ENCODE data around the gene KRT8.
"Not testable (repeated sequence)": the region's sequence is repeated elsewhere in the genome, so short reads cannot be mapped to it uniquely, and the experiment has no call there.

KRT8 gene

GRCh38 chr12:52901715-52902541 is 2.9 kb downstream of the KRT8 start:
- DNase-seq (ENCODE audit: low read depth) = no peak

DNA sequence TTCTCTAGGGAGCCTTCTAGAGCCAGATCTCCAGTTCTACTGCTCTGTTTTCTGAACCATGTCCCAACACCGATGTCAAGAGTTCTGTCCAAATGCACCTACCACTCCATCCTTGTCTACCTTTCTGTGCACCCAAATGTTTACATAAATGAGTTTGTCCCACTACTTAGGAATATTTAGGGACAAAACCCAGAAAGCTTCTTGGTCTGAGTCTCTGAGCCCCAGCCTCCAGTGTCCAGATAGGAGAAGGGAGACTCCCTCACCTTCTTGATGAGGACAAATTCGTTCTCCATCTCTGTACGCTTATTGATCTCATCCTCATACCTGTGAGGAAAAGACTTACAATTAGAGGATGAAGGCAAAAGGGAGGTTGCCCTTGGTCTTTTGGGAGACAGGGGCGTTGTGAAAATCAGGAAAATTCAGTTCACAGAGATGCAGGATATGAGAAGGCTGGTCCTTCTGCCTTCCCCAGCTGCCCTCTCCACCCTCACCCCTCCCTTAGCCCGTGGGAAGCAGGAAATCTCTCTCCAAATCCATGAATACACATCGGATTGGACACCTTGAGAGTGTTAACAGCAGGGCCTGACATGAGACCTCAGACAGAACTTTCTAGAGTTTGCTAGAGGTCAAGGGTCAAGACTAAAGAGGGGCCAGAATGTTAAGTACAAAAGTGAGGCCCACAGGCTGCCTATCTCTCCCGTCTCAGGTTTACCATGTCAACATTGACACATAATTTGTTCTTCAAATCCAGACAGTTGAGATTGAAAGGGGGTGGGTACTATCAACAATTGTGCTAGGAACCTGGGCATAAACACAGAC is 3.8 kb downstream of the KRT8 start:
- no peak for DNase-seq (ENCODE audit: low read depth)

- DNase-seq (ENCODE audit: low read depth) = no peak
These were observed 4.5 kb downstream of the KRT8 start for GRCh38 chr12:52900166-52900895.

DNA sequence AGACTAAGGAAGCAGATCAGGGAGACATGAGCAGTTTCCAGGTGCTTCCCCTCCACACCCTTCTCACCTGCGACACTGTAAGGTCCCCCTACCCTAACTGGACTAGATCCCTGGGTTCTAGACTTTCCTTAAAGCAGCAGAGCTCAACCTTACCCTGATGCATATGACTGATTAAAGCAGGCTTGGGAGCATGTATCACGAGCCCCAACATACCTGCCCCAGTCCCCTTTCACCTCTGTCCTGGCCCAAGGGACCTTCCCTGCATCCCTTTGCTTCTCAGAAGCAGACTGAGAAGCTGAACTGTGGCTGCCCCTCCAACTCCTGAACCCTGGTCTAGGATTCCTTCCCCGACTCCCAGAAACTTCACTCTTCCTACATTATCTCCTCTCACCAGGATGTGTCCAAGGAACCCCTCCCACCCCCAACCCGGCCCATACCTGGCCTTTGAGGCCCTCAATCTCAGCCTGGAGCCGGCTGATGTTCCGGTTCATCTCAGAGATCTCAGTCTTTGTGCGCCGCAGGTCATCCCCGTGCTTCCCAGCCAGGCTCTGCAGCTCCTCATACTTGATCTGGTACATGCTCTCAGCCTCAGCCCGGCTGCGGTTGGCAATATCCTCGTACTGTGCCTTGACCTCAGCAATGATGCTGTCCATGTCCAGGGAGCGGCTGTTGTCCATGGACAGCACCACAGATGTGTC is 5.4 kb downstream of the KRT8 start:
- no peak for DNase-seq (ENCODE audit: low read depth)

DNA sequence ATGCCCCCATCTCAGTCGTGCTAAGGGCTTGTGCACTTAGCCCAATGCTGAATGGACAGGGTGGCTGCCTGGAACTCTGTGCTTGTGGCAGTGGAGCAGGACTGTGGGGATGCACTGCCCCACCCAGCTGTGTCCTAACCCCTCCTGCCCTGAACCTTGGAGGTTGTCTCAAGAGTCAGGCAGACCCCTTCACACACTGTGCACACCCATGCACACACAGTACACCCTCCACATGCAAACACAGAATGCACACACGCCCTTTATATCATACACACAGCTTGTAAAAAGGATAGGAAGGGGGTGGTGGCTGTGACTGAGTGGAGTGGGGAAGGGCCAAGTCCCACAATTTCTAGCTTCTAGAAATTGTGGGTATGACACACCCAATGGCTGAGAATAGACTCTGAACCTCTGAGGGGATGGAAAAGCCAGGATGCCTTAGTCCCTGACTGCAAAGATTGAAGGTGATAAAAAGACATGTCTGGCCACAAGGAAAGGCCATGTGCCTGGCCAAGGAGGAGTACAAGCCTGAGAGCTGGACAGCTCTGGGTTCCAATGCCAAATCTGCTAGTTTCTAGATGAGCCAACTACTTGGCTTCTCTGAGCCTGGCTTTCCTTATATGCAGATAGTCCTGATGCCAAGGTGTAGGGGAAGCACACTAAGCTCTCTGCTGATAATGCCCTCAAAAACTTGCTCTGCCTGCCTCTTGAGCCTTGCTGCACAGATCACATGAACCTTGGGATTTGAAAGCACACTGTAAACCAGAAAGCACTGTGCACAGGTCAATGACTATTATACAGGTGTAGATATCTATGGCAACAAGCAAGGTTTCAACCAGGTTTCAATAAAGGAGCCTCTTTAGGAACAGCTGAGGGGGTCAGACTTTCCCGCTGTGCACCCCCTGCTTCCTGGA is 8.4 kb downstream of the KRT8 start:
- no peak for DNase-seq (ENCODE audit: low read depth)

GRCh38 chr12:52895726-52896189 is 9.1 kb downstream of the KRT8 start:
- DNase-seq (ENCODE audit: low read depth) = no peak

DNA sequence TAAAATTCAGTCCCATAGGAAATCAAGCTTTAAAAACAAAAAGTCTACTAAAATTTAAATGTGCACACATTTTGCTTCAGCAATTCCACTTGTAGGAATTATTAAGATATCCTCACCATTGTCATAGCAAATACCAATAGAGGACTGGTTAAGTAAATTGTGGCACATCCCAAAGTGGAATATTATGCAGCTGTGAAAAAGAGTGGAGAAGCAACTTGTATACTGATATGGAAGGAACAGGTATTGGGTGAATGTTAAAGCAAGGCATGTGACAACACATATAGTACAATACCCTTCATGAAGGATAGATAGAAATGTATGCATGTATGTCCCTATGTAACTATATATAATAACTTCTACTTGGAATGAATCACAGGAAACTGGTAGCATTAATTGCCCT is 11.9 kb downstream of the KRT8 start:
- DNase-seq (ENCODE audit: low read depth) = no peak

DNA sequence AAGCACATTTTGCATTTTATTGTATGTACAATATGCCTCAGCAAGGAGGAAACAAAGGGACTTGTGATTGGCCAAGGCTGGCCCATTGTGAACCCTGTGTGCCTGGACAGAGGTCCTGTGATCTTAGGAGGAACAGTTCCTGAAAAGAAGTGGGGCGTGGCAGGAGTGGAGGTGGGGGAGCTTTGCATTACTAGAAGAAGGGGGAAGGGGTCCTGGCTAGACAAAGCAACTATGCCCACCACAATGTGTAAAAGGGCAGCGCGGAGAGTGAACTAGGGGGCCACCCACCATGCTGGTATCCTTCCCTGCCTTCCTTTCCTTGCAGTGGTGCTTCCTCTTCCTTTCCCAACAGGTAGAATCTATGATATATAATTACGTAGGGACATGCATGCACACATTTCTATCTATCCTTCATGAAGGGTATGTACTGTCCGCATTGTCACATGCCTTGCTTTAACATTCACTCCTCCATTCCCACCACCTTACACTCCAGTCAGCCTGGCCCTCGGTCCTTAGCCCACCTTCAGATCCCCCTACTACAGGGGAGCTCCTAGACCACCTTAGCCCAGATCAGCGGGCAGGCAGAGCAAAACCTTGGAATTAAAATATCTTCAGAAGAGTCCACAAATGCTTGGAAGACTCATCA is 12.5 kb downstream of the KRT8 start:
- no peak for DNase-seq (ENCODE audit: low read depth)

GRCh38 chr12:52891044-52891443 is 13.8 kb downstream of the KRT8 start:
- no peak for DNase-seq (ENCODE audit: low read depth)

DNA sequence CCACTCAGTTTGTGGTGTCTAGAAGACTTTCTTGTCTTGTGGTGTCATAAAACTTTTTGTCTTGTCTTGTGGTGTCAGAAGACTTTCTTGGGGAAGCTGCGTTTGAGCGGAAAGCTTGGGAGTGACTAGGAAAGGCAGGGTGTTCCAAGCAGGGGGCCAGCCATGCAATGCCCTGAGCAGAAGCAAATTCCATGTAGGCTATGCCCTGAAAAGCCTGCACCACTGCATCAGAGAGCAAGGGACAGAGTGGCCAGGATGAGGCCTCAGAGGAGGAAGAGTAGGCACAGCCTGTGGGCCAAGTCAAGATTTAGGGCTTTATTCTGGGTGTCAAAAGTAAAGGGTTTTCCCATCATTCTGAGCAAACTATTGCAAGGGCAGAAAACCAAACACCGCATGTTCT is 14.5 kb downstream of the KRT8 start:
- no peak for DNase-seq (ENCODE audit: low read depth)

DNA sequence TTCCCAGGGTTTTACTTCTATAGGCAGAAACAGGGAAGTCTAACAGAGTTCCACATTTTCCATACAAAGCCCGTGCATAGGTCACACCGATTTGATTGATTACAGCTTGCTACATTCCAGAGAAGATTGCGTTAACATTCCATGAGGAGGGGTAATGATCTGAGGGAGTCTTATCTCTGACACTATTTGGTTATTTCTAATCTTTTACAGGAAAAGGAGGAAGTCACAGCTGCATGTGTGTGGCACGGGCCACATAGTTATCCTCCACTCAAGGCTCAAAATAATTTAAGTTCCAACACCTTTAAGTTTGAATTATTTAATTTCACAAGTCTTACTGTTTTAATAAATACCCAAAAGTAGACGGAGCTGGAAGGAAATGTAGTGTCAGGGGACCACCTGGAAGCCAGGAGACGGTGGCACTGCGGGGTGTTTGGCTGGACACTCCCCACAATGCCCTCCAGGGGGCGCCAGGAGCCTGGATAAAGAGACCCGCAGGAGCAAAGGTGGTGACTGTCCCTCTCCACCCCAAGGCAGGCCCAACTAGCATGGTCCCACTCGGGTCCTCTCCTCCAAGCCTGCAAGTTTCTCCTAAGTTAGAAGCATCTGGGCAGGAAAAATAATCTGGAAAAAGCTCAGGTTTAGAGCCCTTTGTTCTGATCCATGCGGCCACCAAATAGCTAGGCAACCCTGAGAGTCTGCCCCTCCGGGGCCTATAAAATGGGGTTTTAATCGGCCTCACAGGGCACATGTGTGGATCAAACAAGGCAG is 20.2 kb downstream of the KRT8 start:
- peak; percentile 66 for DNase-seq (ENCODE audit: low read depth)

DNA sequence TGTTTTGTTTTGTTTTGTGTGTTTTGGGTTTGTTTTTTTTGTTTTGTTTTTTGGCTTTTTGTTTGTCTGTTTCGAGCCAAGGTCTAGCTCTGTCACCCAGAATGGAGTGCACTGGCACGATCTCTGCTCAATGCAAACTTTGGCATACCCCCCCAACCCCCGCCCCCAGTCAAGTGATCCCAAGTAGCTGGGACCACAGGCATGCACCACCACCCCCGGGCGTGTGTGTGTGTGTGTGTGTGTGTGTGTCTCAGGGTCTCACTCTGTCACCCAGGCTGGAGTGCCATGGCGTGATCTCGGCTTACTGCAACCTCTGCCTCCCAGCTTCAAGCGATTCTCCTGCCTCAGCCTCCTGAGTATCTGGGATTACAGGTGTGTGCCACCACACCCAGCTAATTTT is 24.4 kb downstream of the KRT8 start:
- not testable (repeated sequence) for DNase-seq (ENCODE audit: low read depth)

- DNase-seq (ENCODE audit: low read depth) = peak; percentile 44
These were observed 25.2 kb downstream of the KRT8 start for GRCh38 chr12:52879394-52880351.

GRCh38 chr12:52878507-52879393 is 26.1 kb downstream of the KRT8 start:
- no peak for DNase-seq (ENCODE audit: low read depth)

DNA sequence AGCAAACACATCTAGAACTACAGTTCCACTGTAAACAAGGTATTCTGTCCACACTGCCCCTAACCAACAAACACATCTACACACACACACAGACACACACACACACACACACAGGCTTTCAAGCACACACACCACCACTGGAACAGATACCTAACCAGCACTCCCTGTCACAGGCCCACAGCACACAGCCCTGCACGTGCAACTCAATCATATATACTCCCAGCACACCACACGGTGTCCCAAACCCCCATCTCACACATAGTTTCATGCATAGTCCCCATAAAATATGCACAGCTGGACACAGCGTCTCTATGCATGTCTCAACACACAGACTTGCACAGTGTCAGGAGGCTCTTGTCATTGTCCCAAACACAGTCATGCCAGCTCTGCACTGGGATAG is 27.6 kb downstream of the KRT8 start:
- no peak for DNase-seq (ENCODE audit: low read depth)

DNA sequence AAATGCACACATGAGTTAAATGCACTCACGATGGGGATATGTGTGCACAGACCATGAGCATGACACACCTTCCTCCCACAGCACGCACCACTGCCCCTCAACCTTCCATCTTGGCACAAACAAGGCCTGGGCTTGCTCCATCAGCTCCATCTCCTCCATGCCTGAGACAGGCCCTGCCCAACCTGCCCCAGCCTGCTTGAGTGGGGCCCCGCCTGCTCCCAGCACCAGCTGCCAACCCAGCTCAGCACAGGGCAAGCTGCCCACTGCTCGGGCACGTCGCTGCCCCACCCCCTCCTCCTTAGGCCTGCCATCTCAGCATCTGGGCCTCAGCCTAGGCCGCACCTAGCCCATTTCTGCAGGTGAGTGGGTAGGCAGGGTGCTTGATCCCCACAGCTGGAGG is 28.5 kb downstream of the KRT8 start:
- no peak for DNase-seq (ENCODE audit: low read depth)

Measured in activated T-helper 9 cell treated with anti-CD3 and anti-CD28 coated beads, Interleukin-2, amount 50 U/mL, for 16 hours (primary cell).